NAMALWA (cell line): Measurements from ENCODE around the gene DCTN2.
"Not testable (repeated sequence)": the region's sequence is repeated elsewhere in the genome, so short reads cannot be mapped to it uniquely, and the experiment has no call there.

Experiments
- DNase-seq: peaks from one replicate; pipeline ENCODE4 v3.0.0-alpha.2; 2015; ENCODE audit warnings: low spot score

DCTN2 gene

DNA sequence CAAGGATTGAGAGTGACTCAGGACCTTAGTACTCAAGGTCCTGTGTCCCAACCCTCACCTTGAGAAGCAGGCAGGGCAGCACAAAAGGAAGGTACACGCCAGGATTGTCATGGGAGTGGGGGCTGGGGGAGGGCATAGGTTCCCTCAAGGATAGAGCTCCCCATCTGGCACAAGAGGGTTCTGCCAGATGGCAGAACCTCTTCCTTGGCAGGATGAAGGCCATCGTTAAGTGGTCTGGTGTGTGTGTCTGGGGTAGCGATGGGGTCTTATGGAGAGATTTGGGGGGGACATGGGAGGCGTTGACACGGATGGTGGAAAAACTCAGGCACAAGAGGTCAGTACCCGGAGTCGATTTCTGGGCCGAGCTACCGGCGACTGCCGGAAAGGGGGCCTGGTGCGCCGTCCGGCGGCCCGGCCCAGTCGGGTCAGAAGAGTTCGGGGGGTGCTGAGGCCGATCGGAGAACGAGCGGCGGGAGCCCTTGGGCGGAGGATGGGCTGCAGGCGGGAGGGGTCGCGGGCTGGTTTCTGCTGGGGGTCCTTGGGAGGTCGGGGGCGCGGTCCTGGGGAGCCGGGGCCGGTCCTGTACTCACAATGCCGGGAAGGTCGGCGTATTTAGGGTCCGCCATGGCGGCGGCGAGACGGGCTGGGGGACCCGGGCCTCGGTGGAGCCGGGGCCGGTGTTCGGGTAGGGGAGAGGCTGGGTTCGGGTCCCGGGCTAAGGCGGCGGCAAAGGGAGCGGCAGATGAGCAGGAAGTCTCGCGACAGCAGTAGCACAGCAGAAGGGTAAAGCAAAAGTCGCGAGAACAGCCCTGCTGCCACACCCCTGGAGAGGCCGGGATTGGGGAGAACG lies at the start of gene DCTN2:
Gene DCTN2, minus strand, starts transcription at position 755 of the 850 bp plus-strand sequence. Its CDS starts 129 bp downstream, at position 626.
- DNase-seq: peak; percentile 99

GRCh38 chr12:57593187-57593586 lies 46.2 kb upstream of the DCTN2 start:
- no peak for DNase-seq

DNA sequence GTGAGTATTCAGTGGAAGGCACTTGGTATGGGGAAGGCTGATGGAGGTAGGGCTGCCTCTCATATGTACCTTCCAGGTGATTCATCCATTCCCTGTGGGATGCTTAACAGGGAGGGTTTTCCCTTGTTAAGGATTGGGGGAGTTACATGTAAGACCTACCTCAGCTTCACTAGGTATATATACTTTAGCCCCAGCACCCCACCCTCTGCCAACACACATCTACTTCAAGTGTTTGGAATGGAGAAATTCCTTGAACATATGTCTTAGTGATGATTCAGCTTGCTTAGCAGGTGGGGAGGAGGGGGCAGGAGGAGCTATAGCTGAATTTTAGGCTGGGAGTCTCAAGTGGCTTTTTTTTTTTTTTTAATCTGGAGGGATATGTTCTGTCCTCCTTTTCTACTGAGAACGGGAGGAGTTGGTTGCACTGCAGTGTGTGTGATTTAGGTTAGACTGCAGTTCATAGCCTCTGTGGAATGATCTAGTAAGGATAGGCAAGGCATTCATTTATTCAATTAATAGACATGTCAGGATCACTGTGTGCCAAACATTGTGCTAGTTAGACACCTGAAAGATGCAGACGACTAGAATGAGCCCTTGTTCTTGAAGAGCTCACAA lies 45.7 kb upstream of the DCTN2 start:
- DNase-seq: no peak

- no peak for DNase-seq
These were observed 44.9 kb upstream of the DCTN2 start for GRCh38 chr12:57591782-57592325.

GRCh38 chr12:57590864-57591781 lies 44.1 kb upstream of the DCTN2 start, which contains the start of gene PIP4K2C:
Gene PIP4K2C (plus strand): TSS chr12:57591192. CDS start chr12:57591290, 98 bp downstream.
- peak; percentile 85 for DNase-seq

- DNase-seq: no peak
These were observed 43.5 kb upstream of the DCTN2 start for GRCh38 chr12:57590479-57590863.

GRCh38 chr12:57588951-57589610 lies 42.1 kb upstream of the DCTN2 start:
- DNase-seq: not testable (repeated sequence)

- no peak for DNase-seq
These were observed 39.9 kb upstream of the DCTN2 start for GRCh38 chr12:57586832-57587429.

DNA sequence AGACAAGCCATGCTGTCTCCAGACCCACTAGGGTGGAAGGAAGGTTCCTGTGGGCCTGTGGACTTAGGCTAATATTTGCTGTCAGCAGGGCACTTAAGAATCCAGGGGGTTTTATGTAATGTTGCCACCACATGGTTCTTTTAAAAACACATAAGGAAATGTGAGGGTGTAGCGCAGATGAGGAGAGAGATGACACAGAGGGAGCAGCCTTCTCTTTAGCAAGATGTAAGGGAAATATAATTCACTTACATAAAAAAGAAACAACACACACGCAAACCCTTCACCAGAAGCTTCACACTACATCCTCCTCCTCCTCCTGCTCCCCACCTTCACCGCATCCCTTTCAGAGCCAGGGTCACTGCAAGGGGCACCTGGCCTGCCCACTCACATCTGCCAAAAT lies 39.1 kb upstream of the DCTN2 start:
- no peak for DNase-seq

- no peak for DNase-seq
These were observed 38.2 kb upstream of the DCTN2 start for GRCh38 chr12:57585156-57585555.

GRCh38 chr12:57584690-57585089 lies 37.7 kb upstream of the DCTN2 start:
- no peak for DNase-seq

DNA sequence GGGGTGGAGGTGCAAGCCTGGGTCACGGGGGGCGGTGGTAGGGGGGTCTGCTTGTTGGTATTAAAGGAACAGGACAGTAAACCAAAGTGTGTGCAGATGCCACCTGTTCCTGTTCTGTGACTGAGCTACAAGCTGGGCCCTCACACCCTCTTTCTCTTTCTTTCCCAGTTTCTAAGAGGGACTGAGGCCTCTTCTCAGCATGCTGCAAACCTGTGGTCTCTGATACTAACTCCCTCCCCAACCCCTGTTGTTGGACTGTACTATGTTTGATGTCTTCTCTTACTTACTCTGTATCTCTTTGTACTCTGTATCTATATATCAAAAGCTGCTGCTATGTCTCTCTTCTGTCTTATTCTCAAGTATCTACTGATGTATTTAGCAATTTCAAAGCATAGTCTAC lies 37.1 kb upstream of the DCTN2 start:
- no peak for DNase-seq

DNA sequence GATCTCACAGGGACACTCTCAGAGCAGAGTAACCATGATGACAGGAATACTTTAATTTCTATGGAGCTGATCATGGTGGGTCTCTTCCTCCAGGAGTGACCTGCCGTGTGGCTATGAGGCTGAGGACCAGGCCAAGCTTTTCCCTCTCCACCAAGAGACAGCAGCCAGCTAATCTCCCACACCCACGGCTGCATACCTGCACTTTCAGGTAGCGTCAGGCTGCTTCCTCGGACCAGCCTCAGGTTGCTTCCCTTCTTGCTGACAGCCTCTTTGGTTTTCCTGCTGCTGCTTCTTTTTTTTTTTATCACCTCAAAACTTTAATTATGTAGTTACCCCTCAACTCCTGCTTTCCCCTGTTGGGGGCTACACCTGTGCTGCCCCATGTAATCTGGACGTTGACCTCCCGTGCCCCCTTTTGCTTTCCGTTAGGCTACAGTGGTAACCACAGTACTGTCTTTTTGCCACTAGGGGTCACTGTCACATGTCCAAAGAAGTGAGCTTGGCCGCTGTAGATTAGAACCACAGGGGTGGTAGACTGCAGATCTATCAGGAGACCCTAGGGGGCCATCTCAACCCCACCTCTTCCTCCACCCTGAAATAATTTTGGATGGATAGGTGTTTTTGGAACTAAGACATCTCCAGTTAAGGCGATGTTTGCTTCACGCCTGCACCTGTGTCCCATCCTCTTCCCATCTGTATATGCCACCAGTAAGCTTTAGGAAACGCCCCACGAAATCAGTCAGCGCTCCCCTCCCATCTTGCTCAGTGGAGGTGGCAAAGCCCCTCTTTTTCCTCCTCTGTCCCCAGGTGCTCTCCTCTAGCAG lies 36.2 kb upstream of the DCTN2 start:
- peak; percentile 93 for DNase-seq

- no peak for DNase-seq
These were observed 35.4 kb upstream of the DCTN2 start for GRCh38 chr12:57582440-57582839.

- no peak for DNase-seq
These were observed 34.8 kb upstream of the DCTN2 start for GRCh38 chr12:57581802-57582201.

DNA sequence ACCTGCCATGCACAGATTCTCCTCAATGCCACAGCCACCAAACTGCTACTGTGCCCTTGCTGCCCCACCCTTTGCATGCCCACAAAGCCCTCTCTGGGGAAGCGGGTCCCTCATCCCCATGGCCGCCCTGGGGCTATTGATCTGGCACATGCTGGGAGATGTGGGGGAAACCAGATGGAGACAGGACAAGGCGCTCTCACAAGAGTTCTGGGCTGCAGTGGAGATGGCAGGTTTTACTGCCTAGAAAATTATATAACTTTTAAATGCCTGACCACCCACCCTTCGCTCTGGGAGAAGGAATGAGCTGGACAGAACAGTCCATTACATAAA lies 33.4 kb upstream of the DCTN2 start:
- no peak for DNase-seq

GRCh38 chr12:57579677-57580465 lies 32.9 kb upstream of the DCTN2 start:
- no peak for DNase-seq

DNA sequence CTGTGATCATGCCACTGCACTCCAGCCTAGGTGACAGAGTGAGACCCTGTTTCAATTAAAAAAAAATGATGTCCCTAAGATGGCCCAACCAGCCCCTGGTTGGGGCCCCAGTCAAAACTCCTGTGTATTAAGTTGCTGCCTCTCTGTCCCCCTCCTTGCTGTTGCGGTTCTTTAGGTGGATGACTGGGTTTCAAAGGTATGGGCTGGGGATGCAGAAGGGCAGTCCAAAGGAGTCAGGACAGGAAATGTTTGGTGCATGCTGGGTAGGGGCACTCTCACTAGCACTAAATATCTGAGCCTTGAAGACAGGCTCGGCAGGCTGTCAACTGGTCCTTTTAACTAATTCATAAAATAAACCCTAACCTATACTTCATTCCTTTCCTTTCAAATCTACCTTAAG lies 32.0 kb upstream of the DCTN2 start:
- DNase-seq: no peak

- no peak for DNase-seq
These were observed 31.2 kb upstream of the DCTN2 start for GRCh38 chr12:57577981-57578758.
